Measurements from ENCODE around the gene TRIP10.

TRIP10 gene

DNA sequence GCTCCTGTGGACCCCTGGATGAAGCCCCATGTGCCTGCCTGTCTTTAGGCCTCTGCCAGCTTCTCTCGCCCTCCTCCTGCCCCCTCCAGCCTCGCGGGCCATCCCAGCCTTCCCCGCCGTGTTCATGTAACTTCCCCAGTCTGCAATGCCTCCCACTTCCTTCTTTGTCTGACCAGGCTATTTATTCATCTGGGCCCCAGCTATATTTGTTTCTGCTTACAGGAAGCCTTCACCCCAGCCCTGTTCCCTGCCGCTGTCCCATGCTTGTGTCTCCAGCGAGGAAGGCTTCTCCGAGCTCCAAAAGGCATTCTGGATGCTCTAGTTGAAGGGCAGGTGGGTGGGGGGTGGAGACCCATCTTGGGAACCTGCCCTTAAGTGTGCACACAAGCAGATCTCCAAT is 11.1 kb upstream of the TRIP10 start:
- DNase-seq (ENCODE audit: low read depth in 2 of 2) = no peak

GRCh38 chr19:6729573-6730152 is 9.8 kb upstream of the TRIP10 start:
- DNase-seq (ENCODE audit: low read depth in 2 of 2) = no peak

DNA sequence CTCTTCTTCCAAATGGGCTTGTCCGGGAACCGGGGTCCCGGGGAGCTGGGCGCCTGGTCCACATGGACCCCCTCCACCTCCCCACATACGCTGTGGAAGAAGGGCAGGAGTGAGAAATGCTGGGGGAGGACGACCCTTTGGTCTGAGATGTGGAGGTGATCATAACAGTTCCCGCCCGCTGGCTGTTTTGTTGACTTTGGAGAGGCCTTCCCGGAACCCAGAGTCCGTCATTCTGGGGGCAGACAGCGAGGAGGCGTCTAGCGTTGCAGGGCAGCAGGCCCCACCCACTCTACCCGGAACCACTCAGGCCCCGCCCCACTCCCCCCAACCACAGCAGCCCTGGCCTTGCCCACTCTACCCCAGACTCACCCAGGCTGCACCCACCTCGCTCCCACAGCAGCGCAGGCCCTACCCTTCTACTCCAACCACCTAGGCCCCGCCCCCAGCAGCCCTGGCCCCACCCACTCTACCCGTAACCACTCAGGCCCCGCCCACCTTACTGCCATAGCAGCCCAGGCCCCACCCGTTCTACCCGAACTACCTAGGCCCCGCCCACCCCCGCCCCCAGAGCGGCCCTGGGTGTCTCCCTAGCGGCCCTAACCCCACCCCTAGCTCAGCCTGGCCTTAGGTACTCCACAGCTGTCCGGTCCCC is 9.2 kb upstream of the TRIP10 start:
- peak; percentile 54 to 64 for DNase-seq (ENCODE audit: low read depth in 2 of 2)

- no peak for DNase-seq (ENCODE audit: low read depth in 2 of 2)
Measured at GRCh38 chr19:6730941-6731670, 8.4 kb upstream of the TRIP10 start.

- no peak for DNase-seq (ENCODE audit: low read depth in 2 of 2)
Measured at GRCh38 chr19:6731822-6732221, 7.7 kb upstream of the TRIP10 start.

DNA sequence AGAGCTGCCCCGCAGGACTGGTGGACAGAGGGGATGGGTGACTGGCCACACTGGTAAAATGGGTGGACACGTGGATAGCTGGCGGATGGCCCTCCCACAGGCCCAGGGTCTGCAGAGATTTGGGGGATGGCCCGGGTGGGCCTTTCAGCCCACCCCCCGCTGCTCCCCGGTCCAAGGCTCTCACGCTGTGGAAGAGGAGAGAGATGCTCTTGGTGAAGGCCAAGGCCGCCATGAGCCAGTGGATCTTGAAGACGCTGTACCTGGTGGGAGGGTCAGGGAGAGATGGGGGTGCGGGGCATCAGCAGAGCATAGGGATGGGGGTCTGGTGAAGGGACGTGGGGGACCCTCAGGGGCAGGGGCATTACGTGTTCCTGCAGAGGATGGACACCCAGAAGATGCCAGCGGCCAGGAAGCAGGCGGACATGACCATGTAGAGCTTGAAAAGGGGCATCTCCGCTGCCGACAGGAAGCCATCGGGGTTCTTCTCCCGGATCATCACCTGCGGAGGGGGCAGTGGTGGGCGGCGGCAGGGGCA is 6.6 kb upstream of the TRIP10 start:
- DNase-seq (ENCODE audit: low read depth in 2 of 2) = no peak

DNA sequence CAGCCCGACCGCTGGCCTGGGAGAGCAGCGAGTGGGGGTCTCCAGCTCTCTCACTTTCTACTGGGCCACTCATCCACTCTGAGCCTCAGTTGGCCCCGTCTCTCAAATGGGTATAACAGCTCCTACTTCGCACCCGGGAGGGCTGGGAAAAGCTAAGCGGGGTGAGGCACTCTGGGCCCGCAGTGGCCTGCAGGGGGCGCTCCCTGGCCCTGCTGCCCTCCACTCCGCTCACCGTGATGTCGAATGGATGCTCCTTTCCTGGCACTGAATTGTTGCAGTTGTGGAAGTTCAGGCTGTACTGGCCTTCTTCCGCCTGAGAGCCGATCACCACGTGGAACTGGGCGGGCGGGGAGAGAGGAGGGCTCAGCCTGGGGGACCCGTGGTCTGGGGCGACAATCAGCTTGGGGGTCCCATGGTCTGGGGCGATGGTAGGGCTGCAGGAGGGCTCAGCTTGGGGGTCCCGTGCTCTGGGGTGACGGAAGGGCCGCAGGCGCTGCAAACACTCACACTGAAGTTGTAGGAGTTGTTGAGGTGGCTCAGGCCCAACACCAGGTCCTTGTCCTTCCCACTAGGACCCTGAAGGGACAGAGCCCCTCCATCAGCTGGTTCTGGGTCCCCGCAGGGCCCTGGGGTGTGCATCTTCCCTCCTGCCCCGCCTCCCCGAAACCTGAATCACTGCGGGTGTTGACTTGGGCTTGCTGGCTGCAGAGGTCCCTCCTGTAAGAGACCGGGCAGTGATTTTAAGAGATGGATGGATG is 6.0 kb upstream of the TRIP10 start:
- DNase-seq (ENCODE audit: low read depth in 2 of 2) = no peak

DNA sequence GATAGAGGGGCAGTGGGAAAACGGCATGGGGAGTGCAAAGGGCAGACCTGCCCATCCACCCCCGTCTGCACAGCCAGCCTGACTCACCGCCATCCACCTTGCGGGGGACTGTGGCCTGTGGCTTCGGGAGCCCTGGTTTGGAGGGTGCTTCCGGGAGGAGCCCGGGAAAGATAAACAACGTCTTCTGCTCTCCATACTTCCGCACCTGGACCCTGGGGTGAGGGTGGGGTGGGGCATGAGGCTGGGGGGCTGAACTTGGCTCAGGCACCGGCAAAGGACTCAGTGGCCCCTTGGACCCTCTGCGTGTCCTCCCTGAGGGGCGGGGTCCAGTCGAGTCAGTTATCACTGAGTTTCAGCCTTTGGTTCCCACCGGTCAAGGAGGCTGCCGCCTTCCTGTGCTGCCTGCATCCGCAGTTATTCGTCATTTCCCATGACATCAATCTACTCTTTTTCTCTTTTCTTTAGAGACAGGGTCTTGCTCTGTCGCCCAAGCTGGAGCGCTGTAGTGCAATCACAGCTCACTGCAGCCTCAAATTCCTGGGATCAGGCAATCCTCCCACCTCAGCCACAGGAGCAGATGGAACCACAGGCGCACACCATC is 5.3 kb upstream of the TRIP10 start:
- DNase-seq (ENCODE audit: low read depth in 2 of 2) = no peak

GRCh38 chr19:6735181-6735911 is 4.1 kb upstream of the TRIP10 start:
- DNase-seq (ENCODE audit: low read depth in 2 of 2) = no peak

DNA sequence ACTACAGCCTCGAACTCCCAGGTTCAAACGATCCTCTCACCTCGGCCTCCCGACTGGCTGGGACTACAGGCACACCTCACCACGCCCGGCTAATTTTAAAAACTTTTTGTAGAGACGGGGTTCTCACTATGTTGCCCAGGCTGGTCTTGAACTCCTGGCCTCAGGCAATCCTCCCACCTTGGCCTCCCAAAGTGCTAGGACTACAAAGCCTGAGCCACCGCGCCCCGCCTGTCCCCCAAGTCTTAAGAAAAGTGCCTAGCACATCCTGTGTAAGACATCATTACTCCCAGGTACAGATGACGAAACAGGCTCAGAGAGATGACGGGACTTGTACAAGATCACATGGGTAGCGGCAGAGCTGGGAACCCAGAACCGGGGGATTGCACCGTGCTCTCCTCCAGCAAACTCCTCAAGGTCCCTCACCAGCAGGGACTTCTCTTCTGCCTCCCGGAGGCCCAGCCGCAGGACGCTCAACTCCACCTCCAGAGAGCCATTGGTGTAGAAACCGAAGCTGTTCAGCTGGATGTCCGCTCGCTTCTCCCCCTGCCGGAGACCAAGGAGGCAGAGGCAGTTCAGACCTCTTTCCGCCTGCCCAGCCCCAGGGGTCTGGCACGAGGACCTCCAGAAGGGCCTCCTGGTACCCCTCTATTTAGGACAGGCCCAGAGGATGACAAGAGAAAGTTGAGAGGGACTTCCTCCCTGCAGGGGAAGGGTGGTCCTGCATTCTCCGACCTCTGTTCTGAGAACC is 3.1 kb upstream of the TRIP10 start:
- peak; percentile 51 to 61 for DNase-seq (ENCODE audit: low read depth in 2 of 2)

- no peak for DNase-seq (ENCODE audit: low read depth in 2 of 2)
Measured at GRCh38 chr19:6736917-6737283, 2.6 kb upstream of the TRIP10 start.

GRCh38 chr19:6737284-6737872 is 2.1 kb upstream of the TRIP10 start, which contains the start of gene GPR108:
GPR108 (minus strand) TSS chr19:6737580; CDS start chr19:6737576, 4 bp downstream.
- DNase-seq (ENCODE audit: low read depth in 2 of 2) = peak; percentile 97 to 98

DNA sequence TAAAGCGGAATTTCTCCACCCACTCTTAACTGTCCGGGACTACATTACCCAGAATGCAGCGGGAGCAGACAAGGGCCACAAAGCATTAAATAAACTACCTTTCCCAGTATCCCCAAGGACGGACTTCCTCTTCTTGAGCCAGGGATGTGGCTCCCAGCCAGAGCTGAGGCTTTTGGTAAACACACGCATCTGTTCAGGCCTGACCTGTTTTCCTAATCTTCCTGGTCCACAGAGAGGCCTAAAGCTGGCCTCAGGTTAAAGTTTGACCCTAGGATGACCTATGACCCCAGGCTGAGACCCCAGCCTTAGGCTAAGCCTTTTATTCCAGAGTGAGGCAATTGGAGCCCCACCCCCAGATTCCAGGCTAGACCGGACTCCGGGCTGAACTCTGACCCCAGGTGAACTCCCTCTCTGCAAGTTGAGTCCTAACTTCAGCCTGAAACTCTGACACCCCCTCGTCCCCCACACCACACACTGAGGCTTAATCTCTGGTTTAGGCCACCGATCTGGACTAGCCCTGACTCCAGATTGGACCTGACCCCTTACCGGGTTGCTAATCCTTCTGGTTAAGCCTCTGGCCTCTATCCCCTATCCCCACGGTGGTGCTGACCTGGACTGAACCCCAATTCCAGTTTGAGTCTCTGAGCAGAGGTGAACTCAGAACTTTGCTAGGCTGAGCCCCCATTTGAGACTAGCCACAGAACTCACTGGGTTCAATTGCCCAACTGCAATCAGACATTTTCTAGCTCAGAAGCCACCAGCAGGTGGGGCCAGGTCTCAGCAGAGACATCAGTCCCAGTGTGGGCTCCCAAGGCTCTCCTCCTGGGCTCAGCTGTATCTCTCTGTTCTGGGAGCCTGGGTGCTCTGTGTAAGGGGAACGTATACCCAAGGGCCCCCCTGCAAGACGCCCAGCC is 1.4 kb upstream of the TRIP10 start:
- DNase-seq (ENCODE audit: low read depth in 2 of 2) = peak; percentile 58 to 79

DNA sequence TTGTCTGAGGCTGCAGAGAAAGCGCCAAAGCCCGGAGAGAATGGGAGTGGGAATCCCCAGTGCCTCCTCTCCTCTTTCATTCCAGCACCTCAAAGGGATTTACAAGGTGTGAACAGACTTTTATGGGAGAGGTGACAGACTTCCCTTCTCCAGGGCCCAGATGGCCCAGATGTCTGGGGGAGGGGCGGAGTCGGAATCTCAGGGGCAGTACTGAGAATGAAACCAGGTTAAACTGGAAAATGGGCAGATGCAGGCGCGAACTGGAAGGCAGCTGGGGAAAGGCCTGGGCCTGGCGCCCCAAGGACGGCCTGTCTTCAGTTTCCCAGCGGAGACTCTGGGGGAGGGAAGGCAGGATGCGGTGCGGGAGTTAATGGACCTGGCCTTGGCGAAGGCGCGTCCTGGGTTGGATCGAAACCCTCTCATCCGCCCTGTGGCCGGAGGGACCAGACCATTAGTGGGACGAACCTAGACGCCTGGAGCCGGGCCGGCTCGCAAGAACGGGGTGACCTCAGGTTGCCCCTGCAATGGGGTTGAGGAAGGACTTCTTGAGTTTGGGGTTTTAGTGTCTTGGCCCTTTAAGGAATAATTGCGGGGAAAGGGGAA is 592 bp upstream of the TRIP10 start:
- peak in 1 of 2 donors; percentile 3 for DNase-seq (ENCODE audit: low read depth in 2 of 2)

DNA sequence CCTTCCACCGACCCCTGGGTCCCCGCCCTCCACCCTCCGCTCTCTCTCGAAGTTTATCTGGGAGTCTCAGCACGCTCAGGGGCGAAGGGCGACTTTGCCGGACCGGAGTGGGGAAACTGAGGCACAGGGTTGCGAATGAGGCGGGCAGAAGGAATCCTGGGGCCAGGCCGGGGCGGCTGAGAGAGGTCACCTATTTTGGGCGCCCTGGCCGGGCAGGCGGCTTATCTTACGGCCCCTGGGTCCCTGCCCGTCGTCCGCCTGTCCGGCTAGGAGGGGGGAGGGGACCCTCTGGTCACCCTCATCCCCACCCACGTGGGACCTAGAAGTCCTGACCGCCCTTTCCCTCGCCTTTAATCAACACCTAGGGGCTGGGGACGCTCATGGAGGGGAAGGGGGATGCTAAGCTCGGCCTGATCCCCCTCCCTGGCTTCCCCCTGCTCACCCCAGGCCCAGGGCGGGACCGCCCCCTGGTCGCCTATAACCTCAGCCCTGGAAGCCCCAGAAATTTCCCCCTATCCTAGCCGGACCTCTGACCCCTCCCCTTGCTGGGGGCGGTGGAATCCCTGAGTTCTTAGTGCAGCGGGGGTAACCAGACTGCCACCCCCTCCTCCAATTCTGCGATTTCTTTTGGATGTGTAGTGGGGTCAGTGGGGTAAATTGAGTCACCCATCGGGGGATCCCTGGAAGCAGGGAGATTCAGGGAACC is 556 bp downstream of the TRIP10 start:
- no peak for DNase-seq (ENCODE audit: low read depth in 2 of 2)

GRCh38 chr19:6740589-6741343 is 1.3 kb downstream of the TRIP10 start:
- DNase-seq (ENCODE audit: low read depth in 2 of 2) = peak in 1 of 2 donors; percentile 17

DNA sequence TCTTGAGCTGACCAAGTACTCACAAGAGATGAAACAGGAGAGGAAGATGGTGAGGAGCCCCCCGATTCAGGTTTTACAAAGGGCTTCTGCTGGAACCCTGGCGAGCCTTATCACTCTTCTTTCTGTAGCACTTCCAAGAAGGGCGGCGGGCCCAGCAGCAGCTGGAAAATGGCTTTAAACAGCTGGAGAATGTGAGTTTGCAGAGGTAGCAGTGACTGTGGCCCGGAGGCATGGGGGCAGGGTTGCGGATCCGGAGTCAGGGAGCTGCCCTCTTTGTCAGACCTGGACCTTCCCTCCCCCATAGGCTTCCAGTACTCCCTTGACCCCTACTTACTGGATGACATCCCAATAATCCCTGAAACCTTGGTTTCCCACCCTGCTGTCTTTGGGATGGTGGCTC is 3.6 kb downstream of the TRIP10 start:
- no peak for DNase-seq (ENCODE audit: low read depth in 2 of 2)

Measured in stimulated activated CD4-positive, alpha-beta T cell treated with anti-CD3 and anti-CD28 coated beads, Interleukin-4, amount 100 ng/mL, for 48 hours (primary cell).